ENCODE data around the gene PDE11A. TPM values are rescaled to one million over a fixed set of nuclear protein-coding genes. Genes with fewer than 3 reads are reported as not detected.

The PDE11A gene
- total and polyA plus RNA-seq, 2 experiments from 2014 or later: 0.08 to 0.73 TPM

DNA sequence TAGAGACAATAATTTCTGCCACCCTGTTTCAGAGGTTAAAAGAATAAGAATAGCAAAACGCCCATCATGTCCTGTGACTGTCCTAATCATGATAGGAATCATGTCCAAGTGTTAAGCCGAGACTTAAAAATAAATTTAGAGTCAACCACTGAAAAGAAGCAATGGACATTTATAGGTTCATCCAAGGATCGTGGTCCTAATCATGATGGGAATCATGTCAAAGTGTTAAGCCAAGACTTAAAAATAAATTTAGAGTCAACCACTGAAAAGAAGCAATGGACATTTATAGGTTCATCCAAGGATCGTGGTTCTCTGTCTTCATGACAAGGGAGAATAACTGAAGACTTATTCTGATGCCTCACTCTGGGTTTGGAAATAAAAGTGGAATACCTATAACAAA, 73.6 kb downstream of the PDE11A start:
- Histone ChIP-seq H3K27ac (ENCODE audit: low read depth) (no peak overlapping the region), H3K4me3 (no peak overlapping the region), H3K9me2 (ENCODE audit: insufficient read depth) (no peaks in the 10 kb centered on the region), H3K4me2 (no peak overlapping the region), H3K79me2 (replicated peaks; ENCODE audit: insufficient read depth) (no peaks in the 10 kb centered on the region), H3K4me1 (ENCODE audit: insufficient read depth) (peaks cover 13% of the 10 kb centered on the region), H3K27me3 (ENCODE audit: insufficient read depth) (no peaks in the 10 kb centered on the region), H3K36me3 (ENCODE audit: insufficient read depth) (no peaks in the 10 kb centered on the region), H2AFZ (no peak overlapping the region), H4K20me1 (replicated peaks; ENCODE audit: insufficient read depth) (no peaks in the 10 kb centered on the region), H3F3A (replicated peaks; ENCODE audit: low read depth) (no peaks in the 10 kb centered on the region)
- ATAC-seq (no peak), DNase-seq (ENCODE audit: low spot score) (no peak)
- Mint-ChIP-seq H3K9me3 (no peaks in the 10 kb centered on the region), H3K36me3 (ENCODE audit: low read depth) (no peaks in the 10 kb centered on the region), H3K4me1 (peaks cover 12% of the 10 kb centered on the region; the same call in 2 of the 3 replicates), H3K4me3 (no peak overlapping the region), H3K27me3 (ENCODE audit: insufficient read depth, low read depth, poor library complexity) (peaks cover 2% of the 10 kb centered on the region), H3K27ac (no peak overlapping the region)
- no peak for TF ChIP-seq JUNB (IDR thresholded peaks at IDR 0.05; ENCODE audit: unreplicated experiment)
- TF ChIP-seq, protein P1, sequence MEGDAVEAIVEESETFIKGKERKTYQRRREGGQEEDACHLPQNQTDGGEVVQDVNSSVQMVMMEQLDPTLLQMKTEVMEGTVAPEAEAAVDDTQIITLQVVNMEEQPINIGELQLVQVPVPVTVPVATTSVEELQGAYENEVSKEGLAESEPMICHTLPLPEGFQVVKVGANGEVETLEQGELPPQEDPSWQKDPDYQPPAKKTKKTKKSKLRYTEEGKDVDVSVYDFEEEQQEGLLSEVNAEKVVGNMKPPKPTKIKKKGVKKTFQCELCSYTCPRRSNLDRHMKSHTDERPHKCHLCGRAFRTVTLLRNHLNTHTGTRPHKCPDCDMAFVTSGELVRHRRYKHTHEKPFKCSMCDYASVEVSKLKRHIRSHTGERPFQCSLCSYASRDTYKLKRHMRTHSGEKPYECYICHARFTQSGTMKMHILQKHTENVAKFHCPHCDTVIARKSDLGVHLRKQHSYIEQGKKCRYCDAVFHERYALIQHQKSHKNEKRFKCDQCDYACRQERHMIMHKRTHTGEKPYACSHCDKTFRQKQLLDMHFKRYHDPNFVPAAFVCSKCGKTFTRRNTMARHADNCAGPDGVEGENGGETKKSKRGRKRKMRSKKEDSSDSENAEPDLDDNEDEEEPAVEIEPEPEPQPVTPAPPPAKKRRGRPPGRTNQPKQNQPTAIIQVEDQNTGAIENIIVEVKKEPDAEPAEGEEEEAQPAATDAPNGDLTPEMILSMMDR (conservative IDR thresholded peaks at IDR 0.05; ENCODE audit: low read depth in 2 of 2): no peak
- no peak for TF ChIP-seq ZNF114 (CRISPR knock-in tag; IDR thresholded peaks at IDR 0.05)
- TF ChIP-seq ZNF331 (CRISPR knock-in tag; IDR thresholded peaks at IDR 0.05; ENCODE audit: low read depth): no peak
- TF ChIP-seq EZH2 (IDR thresholded peaks at IDR 0.05; ENCODE audit: low read depth, unreplicated experiment): no peak
- TF ChIP-seq, protein P2, sequence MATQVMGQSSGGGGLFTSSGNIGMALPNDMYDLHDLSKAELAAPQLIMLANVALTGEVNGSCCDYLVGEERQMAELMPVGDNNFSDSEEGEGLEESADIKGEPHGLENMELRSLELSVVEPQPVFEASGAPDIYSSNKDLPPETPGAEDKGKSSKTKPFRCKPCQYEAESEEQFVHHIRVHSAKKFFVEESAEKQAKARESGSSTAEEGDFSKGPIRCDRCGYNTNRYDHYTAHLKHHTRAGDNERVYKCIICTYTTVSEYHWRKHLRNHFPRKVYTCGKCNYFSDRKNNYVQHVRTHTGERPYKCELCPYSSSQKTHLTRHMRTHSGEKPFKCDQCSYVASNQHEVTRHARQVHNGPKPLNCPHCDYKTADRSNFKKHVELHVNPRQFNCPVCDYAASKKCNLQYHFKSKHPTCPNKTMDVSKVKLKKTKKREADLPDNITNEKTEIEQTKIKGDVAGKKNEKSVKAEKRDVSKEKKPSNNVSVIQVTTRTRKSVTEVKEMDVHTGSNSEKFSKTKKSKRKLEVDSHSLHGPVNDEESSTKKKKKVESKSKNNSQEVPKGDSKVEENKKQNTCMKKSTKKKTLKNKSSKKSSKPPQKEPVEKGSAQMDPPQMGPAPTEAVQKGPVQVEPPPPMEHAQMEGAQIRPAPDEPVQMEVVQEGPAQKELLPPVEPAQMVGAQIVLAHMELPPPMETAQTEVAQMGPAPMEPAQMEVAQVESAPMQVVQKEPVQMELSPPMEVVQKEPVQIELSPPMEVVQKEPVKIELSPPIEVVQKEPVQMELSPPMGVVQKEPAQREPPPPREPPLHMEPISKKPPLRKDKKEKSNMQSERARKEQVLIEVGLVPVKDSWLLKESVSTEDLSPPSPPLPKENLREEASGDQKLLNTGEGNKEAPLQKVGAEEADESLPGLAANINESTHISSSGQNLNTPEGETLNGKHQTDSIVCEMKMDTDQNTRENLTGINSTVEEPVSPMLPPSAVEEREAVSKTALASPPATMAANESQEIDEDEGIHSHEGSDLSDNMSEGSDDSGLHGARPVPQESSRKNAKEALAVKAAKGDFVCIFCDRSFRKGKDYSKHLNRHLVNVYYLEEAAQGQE (IDR thresholded peaks at IDR 0.05; ENCODE audit: unreplicated experiment): no peak
- no peak for TF ChIP-seq POLR2AphosphoS5 (IDR thresholded peaks at IDR 0.05; ENCODE audit: low read depth)
- no peak for TF ChIP-seq NANOG (IDR thresholded peaks at IDR 0.05; ENCODE audit: borderline replicate concordance)
- TF ChIP-seq, protein P3, sequence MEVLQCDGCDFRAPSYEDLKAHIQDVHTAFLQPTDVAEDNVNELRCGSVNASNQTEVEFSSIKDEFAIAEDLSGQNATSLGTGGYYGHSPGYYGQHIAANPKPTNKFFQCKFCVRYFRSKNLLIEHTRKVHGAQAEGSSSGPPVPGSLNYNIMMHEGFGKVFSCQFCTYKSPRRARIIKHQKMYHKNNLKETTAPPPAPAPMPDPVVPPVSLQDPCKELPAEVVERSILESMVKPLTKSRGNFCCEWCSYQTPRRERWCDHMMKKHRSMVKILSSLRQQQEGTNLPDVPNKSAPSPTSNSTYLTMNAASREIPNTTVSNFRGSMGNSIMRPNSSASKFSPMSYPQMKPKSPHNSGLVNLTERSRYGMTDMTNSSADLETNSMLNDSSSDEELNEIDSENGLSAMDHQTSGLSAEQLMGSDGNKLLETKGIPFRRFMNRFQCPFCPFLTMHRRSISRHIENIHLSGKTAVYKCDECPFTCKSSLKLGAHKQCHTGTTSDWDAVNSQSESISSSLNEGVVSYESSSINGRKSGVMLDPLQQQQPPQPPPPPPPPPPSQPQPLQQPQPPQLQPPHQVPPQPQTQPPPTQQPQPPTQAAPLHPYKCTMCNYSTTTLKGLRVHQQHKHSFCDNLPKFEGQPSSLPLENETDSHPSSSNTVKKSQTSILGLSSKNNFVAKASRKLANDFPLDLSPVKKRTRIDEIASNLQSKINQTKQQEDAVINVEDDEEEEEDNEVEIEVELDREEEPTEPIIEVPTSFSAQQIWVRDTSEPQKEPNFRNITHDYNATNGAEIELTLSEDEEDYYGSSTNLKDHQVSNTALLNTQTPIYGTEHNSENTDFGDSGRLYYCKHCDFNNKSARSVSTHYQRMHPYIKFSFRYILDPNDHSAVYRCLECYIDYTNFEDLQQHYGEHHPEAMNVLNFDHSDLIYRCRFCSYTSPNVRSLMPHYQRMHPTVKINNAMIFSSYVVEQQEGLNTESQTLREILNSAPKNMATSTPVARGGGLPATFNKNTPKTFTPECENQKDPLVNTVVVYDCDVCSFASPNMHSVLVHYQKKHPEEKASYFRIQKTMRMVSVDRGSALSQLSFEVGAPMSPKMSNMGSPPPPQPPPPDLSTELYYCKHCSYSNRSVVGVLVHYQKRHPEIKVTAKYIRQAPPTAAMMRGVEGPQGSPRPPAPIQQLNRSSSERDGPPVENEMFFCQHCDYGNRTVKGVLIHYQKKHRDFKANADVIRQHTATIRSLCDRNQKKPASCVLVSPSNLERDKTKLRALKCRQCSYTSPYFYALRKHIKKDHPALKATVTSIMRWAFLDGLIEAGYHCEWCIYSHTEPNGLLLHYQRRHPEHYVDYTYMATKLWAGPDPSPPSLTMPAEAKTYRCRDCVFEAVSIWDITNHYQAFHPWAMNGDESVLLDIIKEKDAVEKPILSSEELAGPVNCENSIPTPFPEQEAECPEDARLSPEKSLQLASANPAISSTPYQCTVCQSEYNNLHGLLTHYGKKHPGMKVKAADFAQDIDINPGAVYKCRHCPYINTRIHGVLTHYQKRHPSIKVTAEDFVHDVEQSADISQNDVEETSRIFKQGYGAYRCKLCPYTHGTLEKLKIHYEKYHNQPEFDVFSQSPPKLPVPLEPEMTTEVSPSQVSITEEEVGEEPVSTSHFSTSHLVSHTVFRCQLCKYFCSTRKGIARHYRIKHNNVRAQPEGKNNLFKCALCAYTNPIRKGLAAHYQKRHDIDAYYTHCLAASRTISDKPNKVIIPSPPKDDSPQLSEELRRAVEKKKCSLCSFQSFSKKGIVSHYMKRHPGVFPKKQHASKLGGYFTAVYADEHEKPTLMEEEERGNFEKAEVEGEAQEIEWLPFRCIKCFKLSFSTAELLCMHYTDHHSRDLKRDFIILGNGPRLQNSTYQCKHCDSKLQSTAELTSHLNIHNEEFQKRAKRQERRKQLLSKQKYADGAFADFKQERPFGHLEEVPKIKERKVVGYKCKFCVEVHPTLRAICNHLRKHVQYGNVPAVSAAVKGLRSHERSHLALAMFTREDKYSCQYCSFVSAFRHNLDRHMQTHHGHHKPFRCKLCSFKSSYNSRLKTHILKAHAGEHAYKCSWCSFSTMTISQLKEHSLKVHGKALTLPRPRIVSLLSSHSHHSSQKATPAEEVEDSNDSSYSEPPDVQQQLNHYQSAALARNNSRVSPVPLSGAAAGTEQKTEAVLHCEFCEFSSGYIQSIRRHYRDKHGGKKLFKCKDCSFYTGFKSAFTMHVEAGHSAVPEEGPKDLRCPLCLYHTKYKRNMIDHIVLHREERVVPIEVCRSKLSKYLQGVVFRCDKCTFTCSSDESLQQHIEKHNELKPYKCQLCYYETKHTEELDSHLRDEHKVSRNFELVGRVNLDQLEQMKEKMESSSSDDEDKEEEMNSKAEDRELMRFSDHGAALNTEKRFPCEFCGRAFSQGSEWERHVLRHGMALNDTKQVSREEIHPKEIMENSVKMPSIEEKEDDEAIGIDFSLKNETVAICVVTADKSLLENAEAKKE (CRISPR knock-in tag; IDR thresholded peaks at IDR 0.05): no peak
- TF ChIP-seq, protein P4, sequence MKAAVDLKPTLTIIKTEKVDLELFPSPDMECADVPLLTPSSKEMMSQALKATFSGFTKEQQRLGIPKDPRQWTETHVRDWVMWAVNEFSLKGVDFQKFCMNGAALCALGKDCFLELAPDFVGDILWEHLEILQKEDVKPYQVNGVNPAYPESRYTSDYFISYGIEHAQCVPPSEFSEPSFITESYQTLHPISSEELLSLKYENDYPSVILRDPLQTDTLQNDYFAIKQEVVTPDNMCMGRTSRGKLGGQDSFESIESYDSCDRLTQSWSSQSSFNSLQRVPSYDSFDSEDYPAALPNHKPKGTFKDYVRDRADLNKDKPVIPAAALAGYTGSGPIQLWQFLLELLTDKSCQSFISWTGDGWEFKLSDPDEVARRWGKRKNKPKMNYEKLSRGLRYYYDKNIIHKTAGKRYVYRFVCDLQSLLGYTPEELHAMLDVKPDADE (IDR thresholded peaks at IDR 0.05): no peak
- no peak for TF ChIP-seq CREB1 (CRISPR knock-in tag; IDR thresholded peaks at IDR 0.05; ENCODE audit: low read depth)
- no peak for TF ChIP-seq STAT1 (IDR thresholded peaks at IDR 0.05; ENCODE audit: unreplicated experiment)
- no peak for TF ChIP-seq EZH2phosphoT487 (IDR thresholded peaks at IDR 0.05; ENCODE audit: unreplicated experiment)
